GM12878 (cell line): ENCODE measurements around the gene SUPT7L. TPM values are rescaled to one million over a fixed set of nuclear protein-coding genes. Genes with fewer than 3 reads are reported as not detected.

Source experiments
- ATAC-seq: fragments of 200-7000 bp; cut with Tn5 transposase; 3 replicates; pipeline ENCODE4 v1.9.1; 2020; ENCODE audit warnings: mild to moderate bottlenecking, moderate library complexity
- BruUV-seq: library from RNA; stranded (reverse); fragments of 400-500 nt; replicated peaks from 2 replicates; lab custom pipeline; 2021; lab: Mats Ljungman, UMichigan
- CTCF ChIA-PET: fragments of 300-600 bp; sonication (Branson Sonifier 250); formaldehyde crosslinking; extraction: SDS; loops from one replicate; lab custom pipeline; 2021; ENCODE audit warnings: inconsistent platforms; lab: Yijun Ruan, JAX
- POLR2A ChIA-PET: fragments of 350-600 bp; formaldehyde crosslinking; extraction: SDS; loops from one replicate; lab custom pipeline; 2021; ENCODE audit warnings: inconsistent platforms; lab: Charles Lee
- RAD21 ChIA-PET: fragments of 300-600 bp; sonication (Branson Sonifier 250); formaldehyde crosslinking; loops from one replicate; lab custom pipeline; 2023; ENCODE audit warnings: antibody characterized with exemption; ENCODE audit not compliant: unreplicated experiment; lab: Charles Lee
- SMC1A ChIA-PET: fragments of 300-600 bp; sonication (Branson Sonifier 250); formaldehyde crosslinking; loops from one replicate; lab custom pipeline; 2023; ENCODE audit not compliant: unreplicated experiment, uncharacterized antibody; lab: Charles Lee
- DNase-seq: peaks from one replicate; pipeline ENCODE4 v3.0.0-alpha.2; 2011; ENCODE audit warnings: low read depth, low spot score
- FAIRE-seq: peaks from 3 replicates; lab custom pipeline; 2011; peaks lifted over from hg19 to GRCh38; lab: Jason Lieb, UNC
- H2AFZ ChIP-seq: 2 replicates; pipeline ENCODE4 v1.6.0; 2011; ENCODE audit warnings: low read depth, low read length, control low read depth; ENCODE audit not compliant: control insufficient read depth
- H3K27ac ChIP-seq: 2 replicates; pipeline ENCODE4 v1.5.1; 2011; ENCODE audit warnings: control low read depth; ENCODE audit not compliant: control insufficient read depth, insufficient read depth
- H3K27me3 ChIP-seq, 2 experiments: replicated peaks in 1 of 2; 2 replicates each; pipeline versions ENCODE4 v1.6.0 to v1.6.1; 2011; ENCODE audit warnings: low read length in 1 of 2; ENCODE audit not compliant: control insufficient read depth in 2 of 2, insufficient read depth in 2 of 2
- H3K36me3 ChIP-seq, 2 experiments: 2 replicates each; pipeline ENCODE4 v1.5.1; 2011; ENCODE audit warnings: low read length in 1 of 2; ENCODE audit not compliant: control insufficient read depth in 2 of 2, insufficient read depth in 2 of 2
- H3K4me1 ChIP-seq: 2 replicates; pipeline ENCODE4 v1.6.1; 2011; ENCODE audit warnings: mild to moderate bottlenecking, low read length, moderate library complexity, mixed read lengths; ENCODE audit not compliant: control insufficient read depth, insufficient read depth
- H3K4me2 ChIP-seq: 2 replicates; pipeline ENCODE4 v1.6.0; 2011; ENCODE audit warnings: control low read depth; ENCODE audit not compliant: control insufficient read depth, insufficient read depth
- H3K4me3 ChIP-seq: fragments of 200-600 bp; sonication (generic); 2 replicates; pipeline ENCODE4 v1.5.1; 2016
- H3K79me2 ChIP-seq: 2 replicates; pipeline ENCODE4 v1.6.0; 2011; ENCODE audit warnings: low read length; ENCODE audit not compliant: control insufficient read depth, insufficient read depth
- H3K9ac ChIP-seq: 2 replicates; pipeline ENCODE4 v1.8.0; 2011; ENCODE audit warnings: low read length, control low read depth, mixed read lengths; ENCODE audit not compliant: control insufficient read depth, insufficient read depth
- H3K9me3 ChIP-seq: replicated peaks from 3 replicates; pipeline ENCODE4 v1.5.1; 2011; ENCODE audit warnings: mild to moderate bottlenecking, low read length; ENCODE audit not compliant: control insufficient read depth, insufficient read depth
- H4K20me1 ChIP-seq: 2 replicates; pipeline ENCODE4 v1.6.0; 2011; ENCODE audit not compliant: control insufficient read depth, insufficient read depth
- BCLAF1 ChIP-seq: fragments of 450-650 bp; IDR thresholded peaks from 2 replicates; pipeline ENCODE4 v1.6.1; 2017; ENCODE audit warnings: antibody characterized with exemption, mild to moderate bottlenecking, moderate library complexity
- DPF2 ChIP-seq: fragments of 450-650 bp; IDR thresholded peaks from 2 replicates; pipeline ENCODE4 v1.6.1; 2017; ENCODE audit warnings: mild to moderate bottlenecking
- HDAC6 ChIP-seq: fragments of 200-600 bp; sonication (generic); IDR thresholded peaks from one replicate; pipeline ENCODE4 v1.8.0; 2017; ENCODE audit warnings: antibody characterized with exemption; ENCODE audit not compliant: unreplicated experiment
- HSF1 ChIP-seq: fragments of 150-350 bp; IDR thresholded peaks from 2 replicates; pipeline ENCODE4 v1.6.1; 2014; ENCODE audit warnings: mild to moderate bottlenecking, low read depth, low read length
- JUND ChIP-seq: IDR thresholded peaks from 2 replicates; pipeline ENCODE4 v1.6.1; 2012; ENCODE audit warnings: low read depth, mild to moderate bottlenecking, low read length, improper control_type of control experiment, moderate library complexity
- MXI1 ChIP-seq: fragments of 150-350 bp; IDR thresholded peaks from 2 replicates; pipeline ENCODE4 v1.6.1; 2011; ENCODE audit warnings: low read depth, mild to moderate bottlenecking, inconsistent platforms, low read length, improper control_type of control experiment
- NFYB ChIP-seq: IDR thresholded peaks from 2 replicates; pipeline ENCODE4 v1.6.1; 2011; ENCODE audit warnings: low read depth, mild to moderate bottlenecking, low read length, improper control_type of control experiment, moderate library complexity; ENCODE audit not compliant: insufficient read depth
- SMARCA5 ChIP-seq: fragments of 450-650 bp; IDR thresholded peaks from 2 replicates; pipeline ENCODE4 v1.6.1; 2017; ENCODE audit warnings: mild to moderate bottlenecking
- SUZ12 ChIP-seq: fragments of 200-600 bp; sonication (generic); IDR thresholded peaks from one replicate; pipeline ENCODE4 v1.6.1; 2018; ENCODE audit warnings: antibody characterized with exemption, mild to moderate bottlenecking; ENCODE audit not compliant: unreplicated experiment
- TARDBP ChIP-seq: IDR thresholded peaks from 2 replicates; pipeline ENCODE4 v1.6.1; 2016; ENCODE audit warnings: borderline replicate concordance
- TBL1XR1 ChIP-seq: IDR thresholded peaks from 2 replicates; pipeline ENCODE4 v1.6.1; 2012; ENCODE audit warnings: low read depth, low read length, improper control_type of control experiment
- TCF7 ChIP-seq: IDR thresholded peaks from 2 replicates; pipeline ENCODE4 v1.6.1; 2014; ENCODE audit warnings: antibody characterized with exemption, borderline replicate concordance
- ZBED1 ChIP-seq: IDR thresholded peaks from 2 replicates; pipeline ENCODE4 v1.6.1; 2016; ENCODE audit warnings: borderline replicate concordance
- WGBS: methylation state at CpG from one replicate; pipeline ENCODE4 v1.1.6; 2016; ENCODE audit warnings: low lambda C conversion rate; ENCODE audit not compliant: insufficient replicate concordance, insufficient coverage; ENCODE audit errors: missing lambda C conversion rate; 5-methylcytosine and 5-hydroxymethylcytosine counted together
- in situ Hi-C: fragments of 300-500 bp; cut with MboI; formaldehyde crosslinking; loops from 9 replicates; pipeline ENCODE4 v1.14.3; 2018; ENCODE audit warnings: mixed read lengths
- intact Hi-C: fragments of 100-400 bp; cut with micrococcal nuclease; formaldehyde crosslinking; loops from one replicate; pipeline ENCODE4 v1.14.2; 2022; ENCODE audit not compliant: unreplicated experiment
- polyA plus RNA-seq, 11 experiments: library from polyadenylated mRNA; depleted of rRNA in 4 of 11; unstranded in 6 of 11; stranded (reverse) in 5 of 11; fragments of >200 nt; fragmentation: Nextera tagmentation in 4 of 11; fragmentation: Illumina TruSeq in 1 of 11; extraction: Ambion mirVana in 4 of 11; extraction: Trizol in 1 of 11; gene quantifications; 1 replicate in 1 of 11; 2 replicates in 10 of 11; pipeline versions ENCODE4 v1.2.1 to v1.2.3, GENCODE V29; 2011 to 2016; ENCODE audit warnings: inconsistent platforms in 2 of 11, missing spikeins in 2 of 11, low read depth in 1 of 11
- total RNA-seq, 4 experiments: library from RNA; depleted of rRNA in 3 of 4; stranded (reverse); fragments of >200 nt in 3 of 4; fragmentation: Illumina TruSeq in 1 of 4; extraction: Trizol in 1 of 4; gene quantifications; 2 replicates each; pipeline versions ENCODE4 v1.2.1 to v1.2.3, GENCODE V29; 2013 to 2021

Gene SUPT7L
- total and polyA plus RNA-seq, 10 of the 15 experiments (the other 5 are each of a cell fraction or from before 2014, with no cell fraction given) = 10.2 to 43.7 (median 21.3) TPM

- ChIA-PET POLR2A (interaction anchor here (0.6 kb wide), 1 partner anchor 470 kb away, joined by 3 read pairs; no protein-coding TSS in a partner anchor), CTCF (interaction anchor here (0.9 to 5.5 kb wide), 2 partner anchors 9 to 11 kb away, joined by 3 to 49 read pairs; partner anchors contain the start of gene SLC4A1AP), RAD21 (no interaction called here)
- FAIRE-seq = no peak
- Histone ChIP-seq H3K36me3 (peaks cover 2 to 26% of the 10 kb centered on the region in 2 experiments), H3K4me2 (no peak overlapping the region)
- TF ChIP-seq TCF7 (no peak), TARDBP (no peak), DPF2 (no peak)
- TF ChIP-seq, all 136 proteins: peak for 0
- H3K79me2 ChIP-seq = no peaks in the 10 kb centered on the region
- H3K9ac ChIP-seq = no peak overlapping the region
- no TSS peak for BruUV-seq
- H3K27ac ChIP-seq = no peak overlapping the region
- no peak overlapping the region for H2AFZ ChIP-seq
- DNase-seq = no peak
- H3K9me3 ChIP-seq = no peaks in the 10 kb centered on the region
- H3K27me3 ChIP-seq = no peaks in the 10 kb centered on the region
- intact Hi-C loops (no loop called here), in situ Hi-C loops (no loop called here)
- no peaks in the 10 kb centered on the region for H4K20me1 ChIP-seq
- WGBS = 49% methylated on average over 5 of the region's 5 CpGs
- H3K4me3 ChIP-seq = no peak overlapping the region
- H3K4me1 ChIP-seq = no peaks in the 10 kb centered on the region
- SMC1A ChIA-PET = interaction anchor here (1.5 kb wide), 1 partner anchor 10 kb away, joined by 5 read pairs; no protein-coding TSS in a partner anchor
- ATAC-seq = no peak
Observed at GRCh38 chr2:27672723-27673486, 9.5 kb upstream of the SUPT7L start.

- H3K79me2 ChIP-seq = no peaks in the 10 kb centered on the region; the same call in 1 of the 2 replicates
- BruUV-seq = no TSS peak
- no peak for FAIRE-seq
- H2AFZ ChIP-seq = no peak overlapping the region
- SMC1A ChIA-PET = interaction anchor here (0.8 kb wide), 1 partner anchor 8 kb away, joined by 3 read pairs; the partner anchor contains the start of gene SUPT7L
- H3K4me1 ChIP-seq = no peaks in the 10 kb centered on the region
- WGBS = 73% methylated on average over 4 of the region's 4 CpGs
- no peaks in the 10 kb centered on the region for H4K20me1 ChIP-seq
- H3K9ac ChIP-seq = no peak overlapping the region
- no peak overlapping the region for H3K4me2 ChIP-seq
- CTCF ChIA-PET = interaction anchor here (5.5 kb wide), 1 partner anchor 13 kb away, joined by 49 read pairs; no protein-coding TSS in a partner anchor
- in situ Hi-C loops (no loop called here), intact Hi-C loops (no loop called here)
- no peak for DNase-seq
- no peak overlapping the region for H3K4me3 ChIP-seq
- no peak for ATAC-seq
- no peaks in the 10 kb centered on the region for H3K9me3 ChIP-seq
- peaks cover 2 to 20% of the 10 kb centered on the region in 2 experiments for H3K36me3 ChIP-seq
- no peak overlapping the region for H3K27ac ChIP-seq
- RAD21 ChIA-PET = no interaction called here
- no peaks in the 10 kb centered on the region for H3K27me3 ChIP-seq
- POLR2A ChIA-PET = no interaction called here
- TF ChIP-seq ZBED1 (no peak), NFYB (no peak), JUND (no peak), TBL1XR1 (no peak), BCLAF1 (no peak), SUZ12 (no peak), SMARCA5 (no peak), HSF1 (no peak), MXI1 (no peak), HDAC6 (no peak)
Observed at GRCh38 chr2:27671235-27671634, 7.8 kb upstream of the SUPT7L start.
